CD4-positive, CD25-positive, alpha-beta regulatory T cell (primary cell): ENCODE data around the gene YIPF1. TPM values are rescaled to one million over a fixed set of nuclear protein-coding genes. Genes with fewer than 3 reads are reported as not detected.
"Not testable (repeated sequence)": the region's sequence is repeated elsewhere in the genome, so short reads cannot be mapped to it uniquely, and the experiment has no call there.

Experiments
- ATAC-seq, 2 donors: fragments of 150-1000 bp; cut with Tn5 transposase; one replicate each; pipeline ENCODE4 v1.10.0; 2021; ENCODE audit warnings: low read depth in 2 of 2, moderate number of reproducible peaks in 2 of 2, moderate library complexity in 1 of 2
- DNase-seq, 3 donors: peaks; one replicate each; pipeline versions ENCODE4 v3.0.0 to v3.0.0-alpha.2; 2012 to 2022; ENCODE audit warnings: mixed read lengths in 1 of 3
- H3K27ac ChIP-seq: one replicate; pipeline ENCODE4 v1.7.0; 2013; ENCODE audit warnings: mild to moderate bottlenecking, low read length; ENCODE audit not compliant: insufficient read depth, poor library complexity, severe bottlenecking
- H3K27me3 ChIP-seq: one replicate; pipeline ENCODE4 v1.7.0; 2013; ENCODE audit warnings: low read length; ENCODE audit not compliant: control insufficient read depth, insufficient read depth
- H3K36me3 ChIP-seq: one replicate; pipeline ENCODE4 v1.7.0; 2013; ENCODE audit warnings: mild to moderate bottlenecking, low read length, moderate library complexity; ENCODE audit not compliant: control insufficient read depth, insufficient read depth
- H3K4me1 ChIP-seq: 2 replicates; pipeline ENCODE4 v1.7.0; 2013; ENCODE audit warnings: mild to moderate bottlenecking, low read length; ENCODE audit not compliant: insufficient read depth, control insufficient read depth, poor library complexity, severe bottlenecking
- H3K4me3 ChIP-seq: one replicate; pipeline ENCODE4 v1.7.0; 2013; ENCODE audit warnings: low read depth, mild to moderate bottlenecking, low read length, moderate library complexity
- H3K9me3 ChIP-seq, 2 experiments: 1 replicate in 1 of 2; 2 replicates in 1 of 2; pipeline ENCODE4 v1.7.0; 2013; ENCODE audit warnings: low read length in 2 of 2, mild to moderate bottlenecking in 1 of 2, moderate library complexity in 1 of 2; ENCODE audit not compliant: control insufficient read depth in 2 of 2
- H3K27ac Mint-ChIP-seq, 3 donors: one replicate each; pipeline ENCODE4 v1.8.0; 2020 to 2022; ENCODE audit warnings: mild to moderate bottlenecking in 3 of 3, mixed read lengths in 3 of 3, moderate library complexity in 2 of 3
- H3K27me3 Mint-ChIP-seq: one replicate; pipeline ENCODE4 v1.8.0; 2022; ENCODE audit warnings: mild to moderate bottlenecking, mixed read lengths
- H3K36me3 Mint-ChIP-seq: one replicate; pipeline ENCODE4 v1.8.0; 2020; ENCODE audit warnings: mixed read lengths
- H3K4me1 Mint-ChIP-seq, 4 donors: one replicate each; pipeline ENCODE4 v1.8.0; 2020 to 2022; ENCODE audit warnings: mixed read lengths in 4 of 4, mild to moderate bottlenecking in 1 of 4
- H3K4me3 Mint-ChIP-seq, 4 donors: one replicate each; pipeline ENCODE4 v1.8.0; 2020 to 2022; ENCODE audit warnings: mild to moderate bottlenecking in 4 of 4, mixed read lengths in 4 of 4, moderate library complexity in 3 of 4
- H3K9me3 Mint-ChIP-seq, 7 donors: one replicate each; pipeline ENCODE4 v1.8.0; 2020 to 2022; ENCODE audit warnings: mixed read lengths in 7 of 7, mild to moderate bottlenecking in 3 of 7, moderate library complexity in 2 of 7
- polyA plus RNA-seq, 4 donors: library from polyadenylated mRNA; unstranded; fragments of 300-500 nt; fragmentation: Illumina TruSeq; gene quantifications; one replicate each; pipeline ENCODE4 v1.2.3, GENCODE V29; 2021
- total RNA-seq: library from RNA; stranded (reverse); gene quantifications from one replicate; pipeline ENCODE4 v1.2.3, GENCODE V29; 2022

YIPF1 gene
- total and polyA plus RNA-seq, 5 donors from 2014 or later: 16.0 to 51.4 (median 35.9) TPM

DNA sequence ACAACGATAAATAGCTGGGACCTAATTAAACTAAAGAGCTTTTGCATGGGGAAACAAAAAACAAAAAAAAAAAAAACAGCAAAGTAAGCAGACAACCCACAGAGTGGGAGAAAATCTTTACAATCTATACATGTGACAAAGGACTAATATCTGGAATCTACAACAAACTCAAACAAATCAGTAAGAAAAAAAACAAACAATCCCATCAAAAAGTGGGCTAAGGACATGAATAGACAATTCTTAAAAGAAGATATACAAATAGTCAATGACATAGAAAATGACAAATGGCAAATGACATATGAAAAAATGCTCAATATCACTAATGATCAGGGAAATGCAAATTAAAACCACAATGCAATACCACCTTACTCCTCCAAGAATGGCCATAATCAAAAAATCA is 73.0 kb downstream of the YIPF1 start:
- H3K9me3 Mint-ChIP-seq, H3K27ac ChIP-seq, H3K4me3 ChIP-seq, H3K4me1 ChIP-seq, DNase-seq, H3K9me3 ChIP-seq, H3K27me3 Mint-ChIP-seq, H3K27me3 ChIP-seq, H3K27ac Mint-ChIP-seq, ATAC-seq, H3K4me3 Mint-ChIP-seq: not testable (repeated sequence)
- peaks cover 12 to 19% (median 14%) of the 10 kb centered on the region in 4 donors for H3K4me1 Mint-ChIP-seq
- H3K36me3 ChIP-seq: peaks cover 16% of the 10 kb centered on the region
- peaks cover 65% of the 10 kb centered on the region for H3K36me3 Mint-ChIP-seq

DNA sequence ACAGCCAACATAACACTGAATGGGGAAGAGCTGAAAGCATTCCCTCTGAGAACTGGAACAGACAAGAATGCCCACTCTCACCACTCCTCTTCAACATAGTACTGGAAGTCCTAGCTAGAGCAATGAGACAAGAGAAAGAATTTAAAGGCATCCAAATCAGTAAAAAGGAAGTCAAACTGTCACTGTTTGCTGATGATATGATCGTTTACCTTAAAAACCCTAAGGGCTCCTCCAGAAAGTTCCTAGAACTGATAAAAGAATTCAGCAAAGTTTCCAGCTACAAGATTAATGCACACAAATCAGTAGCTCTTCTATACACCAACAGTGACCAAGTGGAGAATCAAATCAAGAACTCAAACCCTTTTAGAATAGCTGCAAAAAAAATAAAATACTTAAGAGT is 74.1 kb downstream of the YIPF1 start:
- H3K27me3 ChIP-seq, H3K9me3 ChIP-seq, H3K4me3 ChIP-seq, H3K27me3 Mint-ChIP-seq, ATAC-seq, H3K4me3 Mint-ChIP-seq, DNase-seq, H3K27ac ChIP-seq, H3K9me3 Mint-ChIP-seq, H3K4me1 ChIP-seq: not testable (repeated sequence)
- Mint-ChIP-seq H3K4me1 (peaks cover 12 to 21% (median 14%) of the 10 kb centered on the region in 4 donors), H3K27ac (peak overlapping the region in 2 of 3 donors; percentile 3 to 13), H3K36me3 (peaks cover 73% of the 10 kb centered on the region)
- H3K36me3 ChIP-seq: peaks cover 12% of the 10 kb centered on the region

DNA sequence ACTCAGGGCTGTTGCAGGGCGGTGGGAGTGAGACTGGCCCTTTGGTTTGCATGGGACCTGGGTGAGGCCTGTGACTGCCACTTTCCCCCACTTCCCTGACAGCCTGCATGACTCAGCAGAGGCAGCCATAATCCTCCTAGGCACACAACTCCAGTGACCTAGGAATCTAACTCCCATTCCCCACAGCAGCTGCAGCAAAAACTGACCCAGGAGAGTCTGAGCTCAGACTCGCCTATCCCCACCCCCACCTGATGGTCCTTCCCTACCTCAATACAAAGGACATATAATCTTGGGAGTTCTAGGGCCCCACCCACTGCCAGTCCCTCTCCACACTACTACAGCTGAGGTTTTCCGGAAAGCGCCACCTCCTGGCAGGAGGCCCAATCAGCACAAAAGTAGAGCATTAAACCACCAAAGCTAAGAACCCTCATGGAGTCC is 78.2 kb downstream of the YIPF1 start:
- H3K36me3 Mint-ChIP-seq: peaks cover 81% of the 10 kb centered on the region
- H3K27me3 Mint-ChIP-seq: no peaks in the 10 kb centered on the region
- Histone ChIP-seq H3K4me3 (no peak overlapping the region), H3K36me3 (peaks cover 18% of the 10 kb centered on the region), H3K27ac (no peak overlapping the region), H3K9me3 (no peaks in the 10 kb centered on the region), H3K27me3 (no peaks in the 10 kb centered on the region), H3K4me1 (no peaks in the 10 kb centered on the region)
- no peak overlapping the region for H3K27ac Mint-ChIP-seq
- peaks cover 7 to 19% (median 11%) of the 10 kb centered on the region in 4 donors for H3K4me1 Mint-ChIP-seq
- H3K9me3 Mint-ChIP-seq: no peaks in the 10 kb centered on the region
- DNase-seq (peak in 1 of 3 donors; percentile 21), ATAC-seq (no peak)
- H3K4me3 Mint-ChIP-seq: no peak overlapping the region

DNA sequence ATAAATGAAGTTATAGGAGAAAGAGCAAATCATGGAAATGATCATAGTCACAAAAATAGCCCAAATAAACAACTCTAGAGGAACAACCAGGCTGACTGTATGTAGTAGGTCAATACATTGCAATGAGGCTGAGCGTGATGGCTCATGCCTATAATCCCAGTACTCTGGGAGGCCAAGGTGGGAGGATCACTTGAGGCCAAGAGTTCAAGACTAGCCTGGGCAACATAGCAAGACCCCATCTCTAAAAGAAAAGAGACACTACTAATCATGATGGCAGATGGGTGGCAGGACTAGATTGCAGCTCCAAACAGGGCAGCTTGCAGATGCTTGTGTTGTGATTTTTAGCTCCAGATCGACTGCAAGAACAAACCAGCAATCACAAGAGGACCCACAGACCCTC is 79.1 kb downstream of the YIPF1 start:
- H3K36me3 Mint-ChIP-seq: peaks cover 73% of the 10 kb centered on the region
- Histone ChIP-seq H3K36me3 (peaks cover 23% of the 10 kb centered on the region), H3K27me3 (no peaks in the 10 kb centered on the region), H3K9me3 (no peaks in the 10 kb centered on the region), H3K4me1 (no peaks in the 10 kb centered on the region), H3K27ac (no peak overlapping the region), H3K4me3 (no peak overlapping the region)
- H3K4me3 Mint-ChIP-seq: no peak overlapping the region
- DNase-seq (no peak), ATAC-seq (no peak)
- H3K27ac Mint-ChIP-seq: peak overlapping the region in 1 of 3 donors; percentile 74
- H3K4me1 Mint-ChIP-seq: peaks cover 7 to 16% (median 9%) of the 10 kb centered on the region in 4 donors
- H3K27me3 Mint-ChIP-seq: no peaks in the 10 kb centered on the region
- no peaks in the 10 kb centered on the region for H3K9me3 Mint-ChIP-seq

DNA sequence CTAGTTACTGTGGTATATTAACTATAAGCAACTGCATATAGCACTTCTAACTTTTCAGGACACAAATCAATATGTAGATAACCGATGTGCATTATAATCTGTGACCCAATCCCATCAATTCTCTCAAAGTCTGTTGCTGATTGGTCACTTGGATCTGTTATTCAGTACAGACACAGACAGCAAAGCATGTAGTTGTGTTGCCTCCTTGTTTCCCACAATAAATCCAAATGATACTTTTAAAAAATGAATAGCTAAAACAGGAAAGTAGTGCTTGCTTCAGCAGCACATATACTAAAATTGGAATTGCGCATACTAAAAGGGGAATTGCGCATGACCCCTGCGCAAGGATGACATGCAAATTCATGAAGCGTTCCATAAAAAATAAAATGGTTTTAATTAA is 79.6 kb downstream of the YIPF1 start:
- no peaks in the 10 kb centered on the region for H3K4me1 ChIP-seq
- no peaks in the 10 kb centered on the region for H3K27me3 ChIP-seq
- H3K4me1 Mint-ChIP-seq: peaks cover 7 to 14% (median 8%) of the 10 kb centered on the region in 4 donors
- no peak overlapping the region for H3K4me3 ChIP-seq
- H3K27me3 Mint-ChIP-seq: no peaks in the 10 kb centered on the region
- no peak for DNase-seq
- H3K27ac Mint-ChIP-seq: no peak overlapping the region
- peaks cover 72% of the 10 kb centered on the region for H3K36me3 Mint-ChIP-seq
- ATAC-seq: no peak
- no peaks in the 10 kb centered on the region for H3K9me3 Mint-ChIP-seq
- no peaks in the 10 kb centered on the region for H3K9me3 ChIP-seq
- no peak overlapping the region for H3K27ac ChIP-seq
- no peak overlapping the region for H3K4me3 Mint-ChIP-seq
- H3K36me3 ChIP-seq: peaks cover 26% of the 10 kb centered on the region

DNA sequence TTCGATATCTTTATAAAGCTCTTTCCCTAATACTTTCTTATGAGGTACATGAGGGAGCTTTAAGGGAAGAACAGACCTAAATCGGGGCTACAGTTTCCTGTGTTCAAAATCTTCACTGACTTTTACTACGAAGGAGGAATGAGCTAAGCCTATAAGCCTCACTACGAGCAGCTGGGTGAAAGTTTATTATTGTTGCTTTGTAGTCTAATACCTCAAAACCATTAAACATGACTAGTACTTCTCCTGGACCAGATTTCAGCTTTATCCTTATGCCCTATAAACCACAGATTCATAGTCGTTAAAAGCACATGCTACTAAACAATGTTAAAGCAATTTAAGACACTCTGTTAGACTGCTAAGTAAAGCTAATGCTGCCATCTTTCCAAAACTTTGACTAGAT is 81.7 kb downstream of the YIPF1 start:
- Mint-ChIP-seq H3K27me3 (no peaks in the 10 kb centered on the region), H3K36me3 (peaks cover 62% of the 10 kb centered on the region), H3K4me1 (peaks cover 0 to 2% (median under 1%) of the 10 kb centered on the region in 4 donors), H3K27ac (peak overlapping the region in 1 of 3 donors; percentile 12), H3K9me3 (no peaks in the 10 kb centered on the region), H3K4me3 (no peak overlapping the region)
- no peak for DNase-seq
- H3K4me1 ChIP-seq: no peaks in the 10 kb centered on the region
- H3K36me3 ChIP-seq: peaks cover 42% of the 10 kb centered on the region
- no peak overlapping the region for H3K27ac ChIP-seq
- no peaks in the 10 kb centered on the region for H3K9me3 ChIP-seq
- H3K4me3 ChIP-seq: no peak overlapping the region
- H3K27me3 ChIP-seq: no peaks in the 10 kb centered on the region
- ATAC-seq: no peak

DNA sequence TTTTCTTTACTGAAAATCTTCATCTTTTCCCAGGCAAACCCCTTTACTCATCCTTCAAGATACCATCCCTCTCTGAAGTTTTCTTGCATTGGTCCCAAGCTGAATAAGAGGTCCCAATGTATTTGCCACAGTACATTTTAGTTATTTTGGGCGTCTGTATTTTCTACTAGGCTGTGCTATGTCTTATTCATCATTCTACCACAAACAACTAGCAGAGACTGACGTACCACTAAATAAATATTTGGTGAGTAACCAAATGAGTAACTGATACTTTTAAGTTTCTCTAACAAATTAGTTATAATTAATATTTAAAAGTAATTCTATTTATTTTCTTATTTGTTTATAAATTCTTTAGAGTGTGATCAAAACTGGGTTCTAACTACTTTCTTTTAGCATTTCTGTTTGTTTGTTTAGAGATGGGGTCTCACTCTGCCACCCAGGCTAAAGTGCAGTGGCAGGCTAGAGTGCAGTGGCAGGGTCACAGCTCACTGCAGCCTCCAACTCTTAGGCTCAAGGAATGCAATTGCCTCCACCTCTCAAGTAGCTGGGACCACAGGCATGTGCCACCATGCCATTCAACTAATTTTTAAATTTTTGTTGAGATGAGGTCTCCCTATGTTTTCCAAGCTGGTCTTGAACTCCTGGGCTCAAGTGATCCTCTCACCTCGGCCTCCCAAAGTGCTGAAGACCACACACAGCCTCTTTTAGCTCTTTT is 84.6 kb downstream of the YIPF1 start:
- DNase-seq (no peak), ATAC-seq (no peak)
- H3K9me3 ChIP-seq: no peaks in the 10 kb centered on the region
- no peaks in the 10 kb centered on the region for H3K4me1 ChIP-seq
- Mint-ChIP-seq H3K27ac (no peak overlapping the region), H3K36me3 (peaks cover 47% of the 10 kb centered on the region), H3K4me1 (no peaks in the 10 kb centered on the region), H3K9me3 (no peaks in the 10 kb centered on the region), H3K27me3 (no peaks in the 10 kb centered on the region), H3K4me3 (no peak overlapping the region)
- no peaks in the 10 kb centered on the region for H3K27me3 ChIP-seq
- H3K4me3 ChIP-seq: no peak overlapping the region
- H3K36me3 ChIP-seq: peaks cover 51% of the 10 kb centered on the region
- H3K27ac ChIP-seq: no peak overlapping the region

DNA sequence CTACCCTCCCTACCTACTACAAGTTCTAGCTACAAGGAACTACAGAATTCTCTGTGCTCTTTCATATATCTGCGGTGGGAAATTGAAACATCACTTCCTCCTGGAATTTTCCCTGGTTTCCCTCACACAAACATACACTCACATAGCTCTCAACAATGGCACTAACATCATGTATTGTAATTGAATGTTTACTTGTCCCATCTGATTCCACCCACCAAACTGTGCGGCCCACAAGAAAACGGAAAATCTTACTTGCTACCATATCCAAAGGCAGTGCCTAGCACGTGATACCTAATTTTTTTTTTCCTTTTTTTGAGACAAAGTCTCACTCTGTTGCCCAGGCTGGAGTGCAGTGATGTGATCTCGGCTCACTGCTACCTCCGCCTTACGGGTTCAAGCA is 85.4 kb downstream of the YIPF1 start:
- H3K9me3 ChIP-seq: no peaks in the 10 kb centered on the region
- no peaks in the 10 kb centered on the region for H3K9me3 Mint-ChIP-seq
- no peak overlapping the region for H3K4me3 Mint-ChIP-seq

More for the DNA sequence above, 85.4 kb downstream of the YIPF1 start:
- DNase-seq (no peak), ATAC-seq (no peak)
- Histone ChIP-seq H3K27ac (no peak overlapping the region), H3K27me3 (no peaks in the 10 kb centered on the region), H3K4me1 (no peaks in the 10 kb centered on the region), H3K36me3 (peaks cover 58% of the 10 kb centered on the region), H3K4me3 (no peak overlapping the region)
- Mint-ChIP-seq H3K27ac (no peak overlapping the region), H3K36me3 (peaks cover 49% of the 10 kb centered on the region), H3K27me3 (no peaks in the 10 kb centered on the region), H3K4me1 (no peaks in the 10 kb centered on the region)
